ENCODE measurements around the gene NLGN1. TPM values are rescaled to one million over a fixed set of nuclear protein-coding genes. Genes with fewer than 3 reads are reported as not detected.

The NLGN1 gene
- total RNA-seq, 3 donors from 2014 or later (not counting 1 experiment from before 2014, with no cell fraction given), result not detected

- DNase-seq, result no peak
- Mint-ChIP-seq H3K36me3 (no peaks in the 10 kb centered on the region), H3K4me3 (no peak overlapping the region), H3K4me1 (no peaks in the 10 kb centered on the region), H3K9me3 (peaks cover 6 to 8% of the 10 kb centered on the region in 2 donors), H3K27ac (no peak overlapping the region), H3K27me3 (ENCODE audit: low read depth in 2 of 2) (no peaks in the 10 kb centered on the region)
- no peaks in the 10 kb centered on the region for H3K4me1 ChIP-seq (ENCODE audit: control insufficient read depth, insufficient read depth, low read length)
- ATAC-seq, result no peak
- H3K27ac ChIP-seq (ENCODE audit: low read length), result no peak overlapping the region
- no peak overlapping the region for H3K4me3 ChIP-seq (ENCODE audit: low read length)
- no peaks in the 10 kb centered on the region for H3K9me3 ChIP-seq (ENCODE audit: control insufficient read depth, insufficient read depth, low read length)
- intact Hi-C loops (cut with micrococcal nuclease), result no loop called here
- no peaks in the 10 kb centered on the region for H3K27me3 ChIP-seq (ENCODE audit: control insufficient read depth, insufficient read depth, low read length)
- no peak for TF ChIP-seq CTCF (IDR thresholded peaks at IDR 0.05)
- 41% methylated on average over 3 of the region's 3 CpGs for WGBS (ENCODE audit: insufficient coverage)
- no peaks in the 10 kb centered on the region for H3K36me3 ChIP-seq (ENCODE audit: control insufficient read depth, insufficient read depth, low read length)
These were observed 513.9 kb downstream of the NLGN1 start for GRCh38 chr3:173911446-173911845.

DNA sequence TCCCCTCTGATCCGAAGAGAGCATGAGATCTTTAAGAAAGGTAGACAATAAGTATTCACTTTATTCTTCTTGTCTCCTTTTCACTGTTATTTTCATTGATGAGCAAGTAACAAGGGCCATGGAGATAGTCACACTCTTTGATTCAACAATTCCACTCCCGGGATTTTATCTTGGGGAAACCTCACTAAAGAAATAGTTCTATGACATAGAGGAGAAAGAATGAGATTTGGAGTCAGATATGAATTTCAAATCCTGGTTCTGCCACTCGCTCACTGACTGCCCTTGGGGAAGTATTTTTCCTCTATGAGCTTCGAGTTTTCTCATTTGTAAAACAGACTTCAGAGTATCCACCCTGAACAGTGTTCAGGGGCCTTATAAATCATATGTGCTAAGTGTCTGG is 514.6 kb downstream of the NLGN1 start:
- intact Hi-C loops (cut with micrococcal nuclease), result no loop called here
- Mint-ChIP-seq H3K4me1 (no peaks in the 10 kb centered on the region), H3K9me3 (peaks cover 6 to 8% of the 10 kb centered on the region in 2 donors), H3K36me3 (no peaks in the 10 kb centered on the region), H3K4me3 (no peak overlapping the region), H3K27ac (no peak overlapping the region), H3K27me3 (ENCODE audit: low read depth in 2 of 2) (no peaks in the 10 kb centered on the region)
- Histone ChIP-seq H3K4me3 (ENCODE audit: low read length) (no peak overlapping the region), H3K36me3 (ENCODE audit: control insufficient read depth, insufficient read depth, low read length) (no peaks in the 10 kb centered on the region), H3K9me3 (ENCODE audit: control insufficient read depth, insufficient read depth, low read length) (no peaks in the 10 kb centered on the region), H3K27me3 (ENCODE audit: control insufficient read depth, insufficient read depth, low read length) (no peaks in the 10 kb centered on the region), H3K27ac (ENCODE audit: low read length) (no peak overlapping the region), H3K4me1 (ENCODE audit: control insufficient read depth, insufficient read depth, low read length) (no peaks in the 10 kb centered on the region)
- WGBS (ENCODE audit: insufficient coverage), result 82% methylated on average over 3 of the region's 4 CpGs
- ATAC-seq (no peak), DNase-seq (no peak)
- TF ChIP-seq CTCF (IDR thresholded peaks at IDR 0.05), result no peak

GRCh38 chr3:173913397-173913796 is 515.9 kb downstream of the NLGN1 start:
- no peak overlapping the region for H3K27ac Mint-ChIP-seq
- Histone ChIP-seq H3K9me3 (ENCODE audit: control insufficient read depth, insufficient read depth, low read length) (no peaks in the 10 kb centered on the region), H3K27me3 (ENCODE audit: control insufficient read depth, insufficient read depth, low read length) (no peaks in the 10 kb centered on the region), H3K4me1 (ENCODE audit: control insufficient read depth, insufficient read depth, low read length) (no peaks in the 10 kb centered on the region), H3K27ac (ENCODE audit: low read length) (no peak overlapping the region), H3K4me3 (ENCODE audit: low read length) (no peak overlapping the region), H3K36me3 (ENCODE audit: control insufficient read depth, insufficient read depth, low read length) (no peaks in the 10 kb centered on the region)
- no peak for TF ChIP-seq CTCF (IDR thresholded peaks at IDR 0.05)
- H3K9me3 Mint-ChIP-seq, result peaks cover 6 to 8% of the 10 kb centered on the region in 2 donors
- H3K4me1 Mint-ChIP-seq, result no peaks in the 10 kb centered on the region
- 26% methylated on average over 2 of the region's 2 CpGs for WGBS (ENCODE audit: insufficient coverage)
- H3K36me3 Mint-ChIP-seq, result no peaks in the 10 kb centered on the region
- intact Hi-C loops (cut with micrococcal nuclease), result no loop called here
- DNase-seq (no peak), ATAC-seq (no peak)
- H3K27me3 Mint-ChIP-seq (ENCODE audit: low read depth in 2 of 2), result no peaks in the 10 kb centered on the region
- H3K4me3 Mint-ChIP-seq, result no peak overlapping the region

GRCh38 chr3:173913974-173914421 is 516.5 kb downstream of the NLGN1 start:
- Histone ChIP-seq H3K4me1 (ENCODE audit: control insufficient read depth, insufficient read depth, low read length) (no peaks in the 10 kb centered on the region), H3K4me3 (ENCODE audit: low read length) (no peak overlapping the region), H3K27ac (ENCODE audit: low read length) (no peak overlapping the region), H3K9me3 (ENCODE audit: control insufficient read depth, insufficient read depth, low read length) (no peaks in the 10 kb centered on the region), H3K27me3 (ENCODE audit: control insufficient read depth, insufficient read depth, low read length) (no peaks in the 10 kb centered on the region), H3K36me3 (ENCODE audit: control insufficient read depth, insufficient read depth, low read length) (no peaks in the 10 kb centered on the region)
- H3K36me3 Mint-ChIP-seq, result no peaks in the 10 kb centered on the region
- no peak overlapping the region for H3K4me3 Mint-ChIP-seq
- peaks cover 7 to 9% of the 10 kb centered on the region in 2 donors for H3K9me3 Mint-ChIP-seq
- ATAC-seq, result no peak
- H3K27ac Mint-ChIP-seq, result no peak overlapping the region
- TF ChIP-seq CTCF (IDR thresholded peaks at IDR 0.05), result no peak
- no peaks in the 10 kb centered on the region for H3K27me3 Mint-ChIP-seq (ENCODE audit: low read depth in 2 of 2)
- DNase-seq, result no peak
- WGBS (ENCODE audit: insufficient coverage), result 80% methylated on average over 1 of the region's 1 CpG
- no peaks in the 10 kb centered on the region for H3K4me1 Mint-ChIP-seq
- intact Hi-C loops (cut with micrococcal nuclease), result no loop called here
